SU-DHL-6 (cell line): ENCODE measurements around the gene GPATCH4.

Experiments used
- EZH2phosphoT487 ChIP-seq: fragments of 200-600 bp; sonication (generic), shearing (Covaris generic); conservative IDR thresholded peaks from 2 replicates; pipeline ENCODE4 v1.6.1; 2018; ENCODE audit warnings: mild to moderate bottlenecking, antibody characterized with exemption, low read length, moderate library complexity, mixed read lengths
- TF ChIP-seq, protein P1 (sequence below): fragments of 200-600 bp; sonication (generic); IDR thresholded peaks from one replicate; pipeline ENCODE4 v1.5.1; 2017; ENCODE audit warnings: antibody characterized with exemption, mild to moderate bottlenecking, low read length, moderate library complexity; ENCODE audit not compliant: insufficient read depth, poor library complexity, severe bottlenecking

DNA sequence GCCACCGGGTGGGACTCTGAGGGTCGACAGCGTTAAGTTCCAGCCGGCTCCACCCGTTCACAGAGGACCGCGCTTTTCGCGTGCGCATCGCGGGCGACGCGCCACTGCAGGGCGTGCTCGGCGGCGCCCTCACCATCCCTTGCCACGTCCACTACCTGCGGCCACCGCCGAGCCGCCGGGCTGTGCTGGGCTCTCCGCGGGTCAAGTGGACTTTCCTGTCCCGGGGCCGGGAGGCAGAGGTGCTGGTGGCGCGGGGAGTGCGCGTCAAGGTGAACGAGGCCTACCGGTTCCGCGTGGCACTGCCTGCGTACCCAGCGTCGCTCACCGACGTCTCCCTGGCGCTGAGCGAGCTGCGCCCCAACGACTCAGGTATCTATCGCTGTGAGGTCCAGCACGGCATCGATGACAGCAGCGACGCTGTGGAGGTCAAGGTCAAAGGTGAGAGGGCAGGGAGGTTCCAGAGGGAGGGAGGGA is 45.5 kb upstream of the GPATCH4 start:
- TF ChIP-seq, protein P1, sequence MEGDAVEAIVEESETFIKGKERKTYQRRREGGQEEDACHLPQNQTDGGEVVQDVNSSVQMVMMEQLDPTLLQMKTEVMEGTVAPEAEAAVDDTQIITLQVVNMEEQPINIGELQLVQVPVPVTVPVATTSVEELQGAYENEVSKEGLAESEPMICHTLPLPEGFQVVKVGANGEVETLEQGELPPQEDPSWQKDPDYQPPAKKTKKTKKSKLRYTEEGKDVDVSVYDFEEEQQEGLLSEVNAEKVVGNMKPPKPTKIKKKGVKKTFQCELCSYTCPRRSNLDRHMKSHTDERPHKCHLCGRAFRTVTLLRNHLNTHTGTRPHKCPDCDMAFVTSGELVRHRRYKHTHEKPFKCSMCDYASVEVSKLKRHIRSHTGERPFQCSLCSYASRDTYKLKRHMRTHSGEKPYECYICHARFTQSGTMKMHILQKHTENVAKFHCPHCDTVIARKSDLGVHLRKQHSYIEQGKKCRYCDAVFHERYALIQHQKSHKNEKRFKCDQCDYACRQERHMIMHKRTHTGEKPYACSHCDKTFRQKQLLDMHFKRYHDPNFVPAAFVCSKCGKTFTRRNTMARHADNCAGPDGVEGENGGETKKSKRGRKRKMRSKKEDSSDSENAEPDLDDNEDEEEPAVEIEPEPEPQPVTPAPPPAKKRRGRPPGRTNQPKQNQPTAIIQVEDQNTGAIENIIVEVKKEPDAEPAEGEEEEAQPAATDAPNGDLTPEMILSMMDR = no peak
- no peak for TF ChIP-seq EZH2phosphoT487
